ENCODE data around the gene UNK. TPM values are rescaled to one million over a fixed set of nuclear protein-coding genes. Genes with fewer than 3 reads are reported as not detected.
A peak's percentile ranks its signal among the peaks of the same experiment; 100 is the strongest.
"Not testable (repeated sequence)": the region's sequence is repeated elsewhere in the genome, so short reads cannot be mapped to it uniquely, and the experiment has no call there.

The UNK gene
- total RNA-seq, 6 donors from 2014 or later, result 22.4 to 97.4 (median 31.4) TPM

DNA sequence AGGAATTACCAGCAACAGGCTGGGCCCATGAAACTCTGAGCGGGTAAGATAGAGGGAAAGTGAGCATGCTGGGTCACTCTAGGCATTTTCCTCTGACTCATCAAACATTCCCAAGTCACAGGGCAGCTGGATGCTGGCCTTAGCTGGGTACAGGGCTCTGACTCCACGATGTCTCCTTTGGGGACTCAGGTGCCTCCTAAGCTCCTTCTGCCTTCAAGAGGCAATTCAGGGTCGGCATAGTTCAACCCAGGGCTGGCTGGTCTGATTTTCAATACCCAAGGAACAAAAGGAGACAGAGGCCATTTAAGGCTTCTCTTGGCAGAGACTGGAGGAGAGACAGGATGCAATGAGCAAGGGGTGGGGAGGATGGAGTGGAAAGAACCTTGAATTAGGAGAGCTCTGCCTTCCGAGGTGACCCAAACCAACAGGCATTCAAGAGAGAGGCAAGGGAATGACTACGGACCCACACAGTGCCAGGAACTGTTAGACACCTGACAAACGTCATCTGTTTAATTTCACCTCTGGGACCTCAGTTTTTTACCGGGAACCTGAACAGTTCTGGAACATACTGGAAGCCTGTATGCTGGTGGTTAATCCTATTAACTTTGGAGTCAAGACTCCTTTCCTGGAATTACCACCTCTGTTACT, 69.6 kb downstream of the UNK start:
- no peaks in the 10 kb centered on the region for H3K27me3 ChIP-seq
- 19 to 29% methylated on average over 7 of the region's 7 CpGs for WGBS, 2 donors
- H3K4me3 ChIP-seq, result peak overlapping the region; percentile 12 to 94 (median 83)
- H3K27ac ChIP-seq, result peak overlapping the region; percentile 98 to 100 (median 100)
- H3K9me3 ChIP-seq, result no peaks in the 10 kb centered on the region
- TF ChIP-seq, protein P1, sequence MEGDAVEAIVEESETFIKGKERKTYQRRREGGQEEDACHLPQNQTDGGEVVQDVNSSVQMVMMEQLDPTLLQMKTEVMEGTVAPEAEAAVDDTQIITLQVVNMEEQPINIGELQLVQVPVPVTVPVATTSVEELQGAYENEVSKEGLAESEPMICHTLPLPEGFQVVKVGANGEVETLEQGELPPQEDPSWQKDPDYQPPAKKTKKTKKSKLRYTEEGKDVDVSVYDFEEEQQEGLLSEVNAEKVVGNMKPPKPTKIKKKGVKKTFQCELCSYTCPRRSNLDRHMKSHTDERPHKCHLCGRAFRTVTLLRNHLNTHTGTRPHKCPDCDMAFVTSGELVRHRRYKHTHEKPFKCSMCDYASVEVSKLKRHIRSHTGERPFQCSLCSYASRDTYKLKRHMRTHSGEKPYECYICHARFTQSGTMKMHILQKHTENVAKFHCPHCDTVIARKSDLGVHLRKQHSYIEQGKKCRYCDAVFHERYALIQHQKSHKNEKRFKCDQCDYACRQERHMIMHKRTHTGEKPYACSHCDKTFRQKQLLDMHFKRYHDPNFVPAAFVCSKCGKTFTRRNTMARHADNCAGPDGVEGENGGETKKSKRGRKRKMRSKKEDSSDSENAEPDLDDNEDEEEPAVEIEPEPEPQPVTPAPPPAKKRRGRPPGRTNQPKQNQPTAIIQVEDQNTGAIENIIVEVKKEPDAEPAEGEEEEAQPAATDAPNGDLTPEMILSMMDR (IDR thresholded peaks at IDR 0.05), result no peak
- TF ChIP-seq POLR2A (IDR thresholded peaks at IDR 0.05), result no peak
- TF ChIP-seq EP300 (IDR thresholded peaks at IDR 0.05), result peak in 2 of 4 donors; percentile 26 to 29
- TF ChIP-seq POLR2AphosphoS5 (IDR thresholded peaks at IDR 0.05), result peak; percentile 26 to 46
- no peak for ATAC-seq (ENCODE audit: low FRiP score in 2 of 2)
- DNase-seq, result peak in 1 of 2 donors; percentile 66
- peaks cover 23 to 35% (median 29%) of the 10 kb centered on the region in 4 donors for H3K36me3 ChIP-seq
- H3K4me1 ChIP-seq, result peaks cover 34 to 46% (median 39%) of the 10 kb centered on the region in 4 donors

DNA sequence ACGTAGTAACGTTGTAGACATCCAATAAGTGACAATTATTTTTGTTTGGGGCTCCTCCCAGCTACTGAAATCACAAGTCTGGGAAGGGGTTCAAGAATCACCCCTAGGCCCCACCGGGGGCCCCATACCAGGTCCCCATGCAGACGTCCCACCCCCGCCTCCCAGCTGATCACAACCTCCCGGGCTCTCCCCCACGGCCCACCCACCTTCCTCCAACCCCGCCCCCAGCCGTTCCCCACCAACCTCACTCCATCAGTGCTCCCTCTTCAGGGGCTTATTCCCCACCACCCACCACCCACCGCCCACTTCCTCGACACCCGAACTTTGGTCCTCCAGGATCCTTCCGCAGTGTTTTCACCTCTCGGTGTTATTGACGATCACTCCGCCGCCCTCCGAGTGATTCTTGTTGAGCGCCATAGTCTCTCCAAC, 70.3 kb downstream of the UNK start:
- no peak for DNase-seq
- Histone ChIP-seq H3K4me1 (peaks cover 28 to 44% (median 36%) of the 10 kb centered on the region in 4 donors), H3K4me3 (peak overlapping the region; percentile 12 to 94 (median 83)), H3K27me3 (no peaks in the 10 kb centered on the region), H3K9me3 (no peaks in the 10 kb centered on the region), H3K27ac (peak overlapping the region; percentile 98 to 100 (median 100)), H3K36me3 (peaks cover 18 to 28% (median 23%) of the 10 kb centered on the region in 4 donors)
- TF ChIP-seq POLR2AphosphoS5 (IDR thresholded peaks at IDR 0.05), result no peak
- no peak for TF ChIP-seq EP300 (IDR thresholded peaks at IDR 0.05)
- no peak for TF ChIP-seq POLR2A (IDR thresholded peaks at IDR 0.05)
- TF ChIP-seq, protein P1 (IDR thresholded peaks at IDR 0.05), result no peak
- whole genome bisulfite sequencing, 2 donors, result 1 to 2% methylated on average over 15 to 18 of the region's 19 CpGs
- ATAC-seq (ENCODE audit: low FRiP score in 2 of 2), result peak; percentile 5 to 40

DNA sequence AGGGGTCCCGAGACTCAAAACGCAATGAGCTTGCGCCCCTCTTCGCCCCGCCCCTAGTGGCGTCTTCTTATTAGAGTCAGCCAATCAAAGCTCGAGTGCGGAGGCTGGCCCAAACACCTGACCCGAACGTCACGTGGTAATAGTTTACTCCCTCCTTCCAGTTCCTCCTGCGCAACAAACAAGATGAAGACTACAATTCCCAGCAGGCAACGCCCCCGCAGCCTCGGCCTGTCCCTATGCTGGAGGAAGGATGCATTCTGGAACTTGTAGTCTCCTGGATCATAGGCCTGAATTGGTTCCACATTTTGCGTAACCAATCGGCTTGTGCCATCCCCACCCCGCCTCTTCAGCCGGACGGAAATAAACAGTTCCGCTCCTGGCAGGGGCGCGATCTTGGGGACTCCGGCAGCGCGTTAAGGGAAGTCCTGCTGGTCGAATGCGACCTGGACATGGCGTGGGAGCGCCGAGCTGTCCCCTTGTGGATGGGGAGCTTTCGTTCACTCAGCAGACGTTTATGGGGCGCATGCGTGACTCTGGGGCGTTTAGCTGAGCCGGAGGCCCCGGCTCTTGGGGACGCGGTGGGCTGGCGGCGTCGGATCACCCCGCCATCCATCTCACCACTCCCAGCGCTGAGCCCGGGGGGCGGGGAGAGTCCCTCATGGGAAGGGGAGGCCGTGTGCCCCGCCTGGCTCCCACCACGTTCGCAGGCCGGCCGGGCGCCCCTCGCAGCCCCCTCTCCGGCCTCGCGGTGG, 70.9 kb downstream of the UNK start, which contains the start of gene WBP2:
WBP2 (minus strand) TSS at position 26 of the 752 bp plus-strand sequence. CDS start 38 bp downstream, outside the sequence.
- DNase-seq (peak; percentile 91 to 100), ATAC-seq (ENCODE audit: low FRiP score in 2 of 2) (peak; percentile 96 to 99)
- WGBS, 2 donors, result 0 to 2% methylated on average over 28 to 38 of the region's 58 CpGs
- Histone ChIP-seq H3K27ac (peak within 1 kb of the TSS; percentile 98 to 100 (median 100)), H3K9me3 (no peaks in the 10 kb centered on the region), H3K36me3 (peaks cover 15 to 23% (median 17%) of the 10 kb centered on the region in 4 donors), H3K4me1 (peaks cover 27 to 42% (median 36%) of the 10 kb centered on the region in 4 donors), H3K4me3 (peak within 1 kb of the TSS; percentile 73 to 94 (median 91)), H3K27me3 (no peaks in the 10 kb centered on the region)
- TF ChIP-seq EP300 (IDR thresholded peaks at IDR 0.05) (peak in 1 of 4 donors; percentile 65), POLR2AphosphoS5 (IDR thresholded peaks at IDR 0.05) (peak; percentile 100), POLR2A (IDR thresholded peaks at IDR 0.05) (peak; percentile 92 to 100 (median 98))
- TF ChIP-seq, protein P1 (IDR thresholded peaks at IDR 0.05), result peak; percentile 24 to 86 (median 70)

DNA sequence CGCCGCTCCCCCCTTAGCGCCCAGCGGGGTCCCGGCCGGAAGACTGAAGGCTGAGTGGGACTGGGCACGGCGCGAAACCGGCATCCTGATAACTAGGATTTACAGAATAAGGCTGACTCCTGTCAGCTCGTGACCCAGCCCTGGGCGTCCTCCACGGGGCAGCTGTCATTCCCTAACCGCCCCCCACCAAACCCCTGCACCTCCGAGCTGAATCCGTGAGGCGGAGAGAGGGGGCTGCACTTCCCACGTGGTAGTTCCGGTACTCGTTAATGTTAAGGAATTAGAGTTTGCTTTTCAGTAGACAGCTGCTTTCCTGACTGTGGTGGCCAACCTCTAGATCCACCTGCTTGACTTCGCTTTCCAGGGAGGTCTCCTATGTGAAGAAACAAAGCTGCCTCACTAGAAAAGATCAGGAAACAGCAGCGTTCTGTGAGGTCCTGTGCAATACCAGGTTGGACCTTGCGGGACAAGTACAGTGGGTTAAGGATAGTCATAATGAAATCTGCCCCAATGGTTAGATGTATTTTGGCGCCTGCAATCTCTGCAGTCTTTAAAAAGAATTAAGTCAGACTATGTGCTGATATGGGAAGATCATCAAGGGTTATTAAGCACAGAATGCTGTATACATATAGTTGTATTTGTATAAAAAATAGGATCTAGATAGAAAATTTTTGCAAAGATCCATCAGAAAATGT, 71.6 kb downstream of the UNK start:
- DNase-seq, result no peak
- ATAC-seq (ENCODE audit: low FRiP score in 2 of 2), result peak; percentile 8 to 76
- Histone ChIP-seq H3K27ac (peak overlapping the region; percentile 98 to 100 (median 100)), H3K4me3 (peak overlapping the region; percentile 73 to 94 (median 91)), H3K4me1 (peaks cover 27 to 43% (median 35%) of the 10 kb centered on the region in 4 donors), H3K27me3 (no peaks in the 10 kb centered on the region), H3K36me3 (peaks cover 8 to 15% (median 10%) of the 10 kb centered on the region in 4 donors), H3K9me3 (no peaks in the 10 kb centered on the region)
- no peak for TF ChIP-seq POLR2AphosphoS5 (IDR thresholded peaks at IDR 0.05)
- TF ChIP-seq, protein P1 (IDR thresholded peaks at IDR 0.05), result peak in 1 of 6 experiments; percentile 32
- TF ChIP-seq EP300 (IDR thresholded peaks at IDR 0.05), result no peak
- no peak for TF ChIP-seq POLR2A (IDR thresholded peaks at IDR 0.05)
- 6% methylated on average over 9 of the region's 24 CpGs for WGBS, 2 donors

DNA sequence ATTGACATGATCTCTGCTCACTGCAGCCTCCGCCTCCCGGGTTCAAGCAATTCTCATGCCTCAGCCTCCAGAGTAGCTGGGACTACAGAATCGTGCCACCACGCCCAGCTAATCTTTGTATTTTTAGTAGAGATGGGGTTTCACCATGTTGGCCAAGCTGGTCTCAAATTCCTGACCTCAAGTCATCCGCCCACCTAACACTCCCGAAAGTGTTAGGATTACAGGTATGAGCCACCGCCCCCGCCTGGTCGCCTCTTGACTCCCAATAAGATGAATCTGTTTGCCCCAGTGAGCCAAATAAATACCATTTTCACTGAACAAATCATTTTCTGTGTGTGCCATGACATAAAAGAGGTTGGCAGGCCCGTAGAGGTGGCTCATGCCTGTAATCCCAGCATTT, 74.8 kb downstream of the UNK start:
- H3K36me3 ChIP-seq; DNase-seq; H3K27me3 ChIP-seq; H3K4me3 ChIP-seq; ATAC-seq (ENCODE audit: low FRiP score in 2 of 2); H3K9me3 ChIP-seq: not testable (repeated sequence)
- Histone ChIP-seq H3K27ac (peak overlapping the region; percentile 73 to 87 (median 82)), H3K4me1 (peaks cover 18 to 40% (median 29%) of the 10 kb centered on the region in 4 donors)
- 86 to 87% methylated on average over 10 of the region's 10 CpGs for WGBS, 2 donors

Data from upper lobe of left lung (tissue), 6 donors.